AG20443 (cell line): ENCODE measurements around the gene MRPL3.

ENCODE experiments used
- DNase-seq: peaks from one replicate; pipeline ENCODE4 v3.0.0; 2012; ENCODE audit warnings: low spot score, mixed read lengths

MRPL3 gene

DNA sequence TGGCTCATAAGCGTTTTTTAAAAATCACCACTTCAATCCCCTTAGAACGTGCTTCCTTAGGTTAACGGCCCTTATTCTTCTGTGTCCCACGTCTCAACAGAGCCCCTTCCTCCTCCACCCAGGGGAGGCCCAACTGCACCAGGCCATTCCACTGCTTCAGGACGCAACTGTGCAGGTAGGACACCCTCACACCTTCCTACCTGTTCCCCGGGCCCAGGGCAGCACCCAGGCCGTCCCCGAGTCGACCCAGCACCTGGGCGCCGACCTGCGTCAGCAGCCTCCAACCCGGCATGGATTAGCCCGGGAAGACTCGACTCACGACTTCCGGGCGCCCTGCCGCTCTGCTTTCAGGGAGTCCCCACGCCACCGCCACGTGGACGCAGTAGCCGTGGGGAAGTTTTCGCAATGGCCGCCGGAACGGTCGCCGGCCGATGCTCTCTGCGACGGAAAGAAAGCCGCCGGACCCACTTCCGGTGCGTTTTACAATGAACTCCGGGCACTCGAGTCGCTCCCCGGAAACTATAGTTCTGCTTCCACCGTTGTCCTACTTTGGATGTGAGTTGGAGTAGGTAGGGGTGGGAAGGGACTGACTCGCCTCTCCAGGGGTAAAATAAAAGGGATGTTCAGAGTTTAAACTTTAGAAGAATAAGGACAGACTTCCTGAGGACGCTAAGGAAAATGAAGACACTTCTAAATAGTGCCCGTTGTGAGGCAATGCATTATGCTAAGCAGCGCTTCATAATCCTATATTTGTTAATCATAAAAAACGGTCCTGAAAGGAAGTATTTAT, at the start of gene MRPL3:
TSS of gene MRPL3 (minus strand) at position 442 of the 790 bp plus-strand sequence. CDS start at position 292, 150 bp downstream.
- peak; percentile 94 for DNase-seq

DNA sequence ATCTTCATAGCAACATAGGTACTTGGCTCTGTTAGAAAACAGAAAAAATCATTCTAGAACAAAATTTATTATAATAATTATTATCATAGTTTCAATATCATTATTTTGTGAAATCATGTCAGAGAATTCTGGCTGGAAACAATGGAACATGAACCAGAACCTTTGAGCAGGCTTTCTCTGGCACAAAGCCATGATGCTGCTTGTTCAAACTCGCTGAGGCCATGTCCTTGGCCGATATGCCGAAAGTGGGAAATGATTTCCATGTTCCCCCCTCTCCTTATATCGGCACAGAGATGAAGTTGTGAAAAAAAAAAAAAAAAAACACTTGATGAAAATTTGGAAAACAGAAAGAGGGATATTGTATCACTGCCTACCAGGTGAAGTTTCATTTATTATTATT, 49.0 kb upstream of the MRPL3 start:
- no peak for DNase-seq

DNA sequence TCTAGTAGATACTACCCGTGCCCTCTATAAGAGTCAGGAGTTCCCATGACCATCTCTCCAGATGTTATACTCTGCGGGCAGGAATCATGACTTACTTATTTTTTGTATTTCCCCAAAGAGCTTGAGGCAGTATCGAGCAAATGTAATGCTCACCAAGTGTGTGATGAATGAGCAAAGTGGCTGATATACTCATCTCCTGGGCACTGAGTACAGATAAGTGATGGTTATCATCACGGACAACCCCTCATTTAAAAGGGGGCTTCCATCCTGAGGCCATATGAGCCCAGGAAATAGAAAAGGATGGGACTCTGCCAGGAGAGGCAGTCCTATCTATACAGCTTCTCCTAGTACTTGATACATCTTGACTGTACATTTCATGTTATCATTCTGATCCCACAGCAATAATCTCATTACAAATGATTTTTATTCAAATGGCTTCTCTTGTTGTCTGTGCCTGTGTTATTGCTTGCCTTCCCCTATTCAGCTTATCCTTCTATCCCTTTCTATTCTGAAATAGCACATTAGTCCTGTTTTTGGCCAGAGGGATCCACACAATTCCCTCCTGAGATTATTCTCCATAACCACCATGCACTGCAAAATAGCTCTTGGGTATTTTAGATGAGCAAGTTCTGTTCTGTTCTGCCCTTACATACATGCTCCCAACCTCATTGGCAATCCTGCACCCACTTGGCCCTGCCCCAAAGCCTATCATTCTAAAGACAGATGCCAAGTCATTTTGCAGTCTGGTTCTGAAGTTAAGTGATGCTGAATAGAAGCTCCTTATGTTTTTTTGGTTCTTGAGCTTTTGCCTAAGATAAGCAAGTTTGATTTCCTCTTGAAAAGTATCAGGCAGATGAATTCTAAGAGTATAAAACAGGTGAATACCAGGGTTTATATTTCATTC, 48.0 kb upstream of the MRPL3 start:
- DNase-seq, result no peak

DNA sequence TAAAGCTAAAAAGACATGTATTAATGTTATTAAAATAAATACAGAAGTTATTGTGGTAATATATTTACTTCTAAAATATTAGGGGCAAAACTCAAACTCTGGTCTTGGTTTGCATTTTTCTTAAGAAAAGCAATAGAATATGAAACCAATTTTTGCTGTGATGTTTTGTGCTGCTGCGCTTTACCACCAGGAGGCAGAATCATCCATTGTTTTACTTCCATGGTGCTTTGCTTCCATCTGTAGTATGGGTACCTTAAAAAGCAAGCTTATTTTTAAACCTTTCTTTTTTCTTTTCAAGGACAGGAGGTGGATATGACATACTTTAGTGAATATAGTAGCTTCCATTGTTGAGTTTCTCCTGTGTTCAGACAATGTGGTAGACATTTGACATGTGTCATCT, 46.6 kb upstream of the MRPL3 start:
- DNase-seq, result no peak

DNA sequence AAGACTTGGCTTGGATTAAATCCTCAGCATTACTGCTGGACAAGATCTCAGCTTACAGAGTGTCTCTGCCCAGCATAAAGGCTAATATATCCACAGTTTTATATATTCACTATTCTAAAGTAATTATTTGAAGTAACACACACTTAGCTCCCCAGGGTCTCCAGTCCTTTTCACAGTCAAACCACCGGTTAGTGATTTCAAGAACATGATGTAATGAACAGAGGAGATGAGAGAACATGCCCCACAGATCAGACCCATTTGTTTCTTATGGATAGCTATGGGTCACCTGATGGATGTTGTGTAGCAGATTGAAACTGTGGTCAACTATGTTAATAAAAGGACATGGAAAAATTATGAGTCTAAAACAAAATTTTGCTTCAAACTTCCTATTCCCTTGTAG, 44.8 kb upstream of the MRPL3 start:
- DNase-seq, result no peak

DNA sequence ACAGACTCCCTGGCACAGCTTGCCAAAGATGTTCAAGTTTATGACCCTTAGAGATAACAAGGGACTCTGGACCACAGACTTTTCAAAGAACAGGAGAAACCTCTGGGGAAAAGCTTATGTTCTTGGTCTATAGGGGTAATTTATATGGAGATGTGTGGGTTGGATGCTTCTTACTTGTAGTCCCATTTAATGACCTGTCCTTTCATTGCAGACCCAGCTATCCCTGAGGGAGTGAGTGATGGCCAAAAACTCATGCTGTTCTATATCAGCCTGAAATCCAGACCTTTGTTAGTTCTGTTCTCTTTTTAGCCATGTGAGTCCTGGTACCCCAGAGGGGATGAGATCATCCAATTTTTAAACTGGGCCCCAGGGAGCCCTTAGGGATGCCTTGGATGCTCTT, 43.7 kb upstream of the MRPL3 start:
- no peak for DNase-seq

DNA sequence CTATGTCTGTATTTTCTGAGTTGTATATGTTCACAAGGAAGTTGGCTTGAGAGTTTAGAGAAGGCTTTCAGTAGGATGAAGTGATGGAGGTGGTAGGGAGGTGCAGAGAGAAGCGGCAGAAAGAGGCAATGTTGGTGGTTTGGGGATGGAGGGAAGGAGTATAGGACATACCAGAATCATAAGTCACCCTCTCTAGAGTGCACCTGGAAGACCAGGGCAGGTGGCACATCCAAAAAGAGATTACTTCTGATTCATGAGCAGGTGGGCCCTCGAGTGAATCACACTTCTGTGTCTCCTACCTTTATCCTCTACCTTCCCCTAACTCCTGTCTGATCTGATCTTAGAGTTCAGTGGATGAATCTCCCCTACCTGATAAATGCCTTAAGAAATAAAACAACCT, 41.8 kb upstream of the MRPL3 start:
- DNase-seq, result no peak

DNA sequence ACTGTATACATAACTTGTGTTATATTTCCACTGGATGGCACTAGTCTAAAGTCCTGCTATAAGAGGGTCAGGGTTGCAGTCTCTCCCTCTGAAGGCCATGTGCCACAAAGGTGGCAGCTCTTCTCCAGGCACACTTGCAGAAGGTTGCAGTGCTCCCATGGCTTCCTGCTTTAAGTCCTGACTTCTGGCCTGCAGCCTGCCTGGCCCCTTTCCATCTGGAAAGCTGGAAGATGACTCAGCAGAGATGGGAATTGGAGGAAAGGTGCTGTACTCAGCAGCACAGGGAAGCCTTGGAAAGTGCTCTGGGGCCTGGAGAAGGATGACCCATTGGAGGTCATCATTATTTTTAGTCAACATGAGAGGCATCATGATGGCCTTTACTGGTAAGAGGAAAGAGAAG, 40.9 kb upstream of the MRPL3 start:
- DNase-seq, result peak; percentile 73

DNA sequence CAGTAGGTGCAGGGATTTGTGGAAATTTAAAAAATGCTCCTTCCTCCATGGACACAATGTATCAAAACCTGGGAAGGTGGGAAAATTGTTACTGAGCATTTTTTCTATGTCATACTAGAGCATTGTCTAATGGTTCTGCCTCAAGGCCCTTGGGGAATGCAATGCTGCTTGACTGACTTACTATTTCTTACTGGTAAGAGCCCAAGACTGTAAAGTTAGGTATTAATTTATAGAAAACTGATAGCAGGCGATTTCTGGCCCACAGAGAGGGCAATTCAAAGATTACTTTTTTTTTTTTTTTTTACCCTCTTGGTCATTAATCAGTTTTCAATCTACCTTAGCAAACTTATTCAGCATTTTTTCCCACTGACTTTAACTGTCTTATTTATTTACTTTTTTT, 38.5 kb upstream of the MRPL3 start:
- no peak for DNase-seq

DNA sequence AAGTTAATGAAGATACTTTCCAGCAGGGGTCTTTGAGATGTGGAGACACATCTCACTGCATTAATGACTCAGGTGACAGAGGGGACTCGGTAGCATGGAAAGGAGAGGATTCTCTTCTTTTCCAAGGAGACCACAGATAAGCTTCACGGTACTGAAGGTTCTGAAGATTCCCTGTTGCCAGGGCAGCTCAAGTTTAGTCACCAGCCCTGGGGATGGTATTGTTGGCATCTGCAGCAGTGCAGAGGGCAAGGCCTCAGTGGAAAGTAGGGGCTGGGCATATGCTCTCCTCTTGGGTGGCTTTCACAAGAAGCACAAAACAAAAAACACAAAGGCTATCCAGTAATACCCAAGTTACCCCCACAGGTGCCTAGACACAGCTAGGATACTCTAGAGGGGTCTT, 38.0 kb upstream of the MRPL3 start:
- no peak for DNase-seq

DNA sequence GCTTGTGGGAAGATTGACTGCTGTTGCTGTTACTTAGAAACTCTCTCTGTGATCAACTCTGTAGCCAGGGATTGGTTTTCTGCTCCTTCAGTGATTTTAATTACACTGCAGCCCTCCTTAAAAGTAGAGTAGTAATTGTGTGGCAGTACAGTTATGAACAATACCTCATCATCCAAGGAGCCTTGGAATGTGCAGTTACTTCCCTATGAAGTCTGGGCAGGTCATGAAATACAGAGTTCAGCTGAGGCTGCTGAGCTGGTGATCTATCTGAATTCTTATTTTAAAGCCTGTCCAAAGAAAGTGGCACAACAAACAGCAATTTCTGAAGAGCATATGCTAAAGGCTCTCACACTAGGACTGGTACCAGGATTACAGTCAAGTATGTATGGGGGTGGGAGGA, 37.4 kb upstream of the MRPL3 start:
- peak; percentile 13 for DNase-seq

DNA sequence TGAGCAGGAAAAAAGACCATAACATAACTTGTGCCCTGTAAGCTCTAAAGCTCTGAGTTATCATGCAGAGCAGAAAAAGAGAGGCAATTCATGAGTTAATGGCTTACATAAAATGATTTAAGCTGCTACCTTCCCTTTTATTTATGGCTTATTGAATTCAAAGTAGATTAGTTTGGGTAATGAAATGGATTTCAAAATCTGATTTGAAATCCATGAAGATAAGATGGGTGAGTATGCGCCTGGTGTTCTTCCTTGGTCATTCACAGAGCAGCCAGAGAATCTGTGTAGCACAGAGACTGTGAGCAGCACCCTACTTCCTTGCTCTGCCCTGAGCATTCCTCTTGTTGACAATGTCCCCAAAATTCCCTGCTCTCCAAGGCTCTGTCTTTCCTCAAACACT, 36.2 kb upstream of the MRPL3 start:
- DNase-seq, result no peak

DNA sequence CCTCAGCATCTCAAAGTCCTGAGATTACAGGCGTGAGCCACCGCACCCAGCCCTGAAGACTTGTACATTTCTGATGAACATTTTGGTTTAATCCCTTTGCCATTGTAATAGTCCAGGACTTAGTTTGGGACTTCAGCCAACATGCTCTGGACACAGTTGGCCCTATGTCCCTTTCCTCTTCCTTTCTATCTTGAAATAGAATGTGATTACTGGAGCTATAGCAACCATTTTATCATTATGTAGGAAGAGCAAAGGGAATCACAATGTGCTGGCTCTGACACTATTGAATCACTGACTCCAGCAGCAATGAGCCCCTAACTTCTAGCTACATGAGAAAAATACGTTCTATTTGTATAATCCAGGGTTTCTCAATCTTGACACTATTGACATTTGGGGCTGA, 34.8 kb upstream of the MRPL3 start:
- DNase-seq, result no peak

DNA sequence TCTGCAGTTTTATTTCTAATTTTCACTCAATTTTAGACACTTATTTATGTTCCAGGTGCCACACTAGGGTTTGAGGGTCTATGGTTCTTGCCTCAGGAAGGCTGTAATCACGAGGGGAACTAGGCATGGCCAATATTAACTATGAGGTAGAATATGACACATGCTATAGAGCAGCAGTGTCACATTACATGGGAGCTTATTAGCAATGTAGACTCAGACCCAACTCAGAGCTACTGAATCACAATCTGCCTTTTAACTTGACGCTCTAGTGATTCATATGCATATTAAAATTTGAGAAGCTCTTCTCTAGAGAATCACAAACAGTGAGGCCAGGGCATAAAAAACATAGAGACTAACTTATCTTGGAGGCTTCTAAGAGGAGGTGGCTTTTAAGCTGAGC, 32.8 kb upstream of the MRPL3 start:
- peak; percentile 44 for DNase-seq

DNA sequence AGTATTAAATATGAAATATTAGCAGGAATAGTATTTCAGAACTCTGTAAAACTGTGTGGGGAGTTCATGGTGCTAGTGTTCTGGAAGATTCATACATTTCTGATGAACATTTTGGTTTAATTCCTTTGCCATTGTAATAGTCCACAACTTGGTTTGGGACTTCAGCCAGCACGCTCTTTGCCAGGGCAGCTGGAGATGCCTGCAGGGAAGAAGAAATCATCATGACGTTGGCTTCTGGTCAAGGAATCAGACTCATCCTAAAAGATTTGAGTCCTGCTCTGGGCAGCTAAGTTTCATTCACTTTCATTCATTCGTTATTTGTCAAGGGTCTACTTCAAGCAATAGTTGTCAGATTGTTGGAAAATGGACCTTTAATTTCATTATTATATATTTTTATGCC, 32.4 kb upstream of the MRPL3 start:
- peak; percentile 64 for DNase-seq

DNA sequence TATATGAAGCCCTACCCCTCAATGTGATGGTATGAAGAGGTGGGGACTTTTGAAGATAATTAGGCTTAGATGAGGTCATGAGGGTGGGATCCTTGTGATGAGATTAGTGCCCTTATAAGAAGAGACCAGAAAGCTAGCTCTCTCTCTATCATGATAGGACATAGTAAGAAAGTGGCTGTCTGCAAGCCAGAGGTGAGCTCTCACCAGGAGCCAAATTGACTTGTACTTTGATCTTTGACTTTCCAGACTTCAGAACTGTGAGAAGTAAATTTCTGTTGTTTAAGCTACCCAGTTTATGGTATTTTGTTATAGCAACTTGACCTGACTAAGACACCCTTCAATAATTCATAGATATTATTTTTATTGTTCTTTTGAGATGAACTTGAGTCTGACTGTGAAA, 29.9 kb upstream of the MRPL3 start:
- no peak for DNase-seq

DNA sequence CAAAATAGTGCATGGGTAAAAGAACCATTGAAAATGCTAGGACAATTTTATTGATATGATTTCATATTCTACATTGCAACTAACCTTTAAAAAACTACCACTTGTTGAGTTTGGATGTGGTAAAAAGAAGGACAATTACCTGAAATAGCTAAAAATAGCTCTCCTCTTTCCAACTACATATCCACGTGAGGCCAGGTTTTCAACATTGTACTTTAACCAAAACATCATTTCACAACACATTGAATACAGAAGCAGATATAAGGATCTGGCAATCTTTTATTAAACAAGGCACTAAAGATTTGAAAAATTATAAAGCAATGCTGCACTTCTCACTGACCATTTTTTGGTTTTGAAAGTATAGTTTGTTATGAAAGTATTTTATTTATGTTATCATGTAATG, 28.1 kb upstream of the MRPL3 start:
- DNase-seq, result no peak

DNA sequence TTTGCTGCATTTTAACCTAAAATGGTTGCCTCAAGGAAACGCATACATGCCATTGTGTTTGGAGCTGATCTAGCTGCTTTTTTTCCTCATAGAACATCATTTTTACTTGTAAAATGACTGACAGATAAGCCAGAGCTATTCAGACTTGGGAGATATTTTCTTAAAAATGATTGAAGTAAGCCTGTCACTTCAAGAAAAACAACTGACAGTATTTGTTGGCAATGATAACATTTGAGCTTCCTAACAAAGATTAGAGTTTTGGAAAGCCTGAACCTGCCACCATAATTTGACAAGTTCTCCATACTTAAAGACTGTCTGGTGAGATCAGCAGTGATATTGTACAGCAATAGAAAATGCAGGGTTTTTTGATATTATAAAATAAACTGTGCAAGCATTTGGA, 27.6 kb upstream of the MRPL3 start:
- DNase-seq, result no peak

DNA sequence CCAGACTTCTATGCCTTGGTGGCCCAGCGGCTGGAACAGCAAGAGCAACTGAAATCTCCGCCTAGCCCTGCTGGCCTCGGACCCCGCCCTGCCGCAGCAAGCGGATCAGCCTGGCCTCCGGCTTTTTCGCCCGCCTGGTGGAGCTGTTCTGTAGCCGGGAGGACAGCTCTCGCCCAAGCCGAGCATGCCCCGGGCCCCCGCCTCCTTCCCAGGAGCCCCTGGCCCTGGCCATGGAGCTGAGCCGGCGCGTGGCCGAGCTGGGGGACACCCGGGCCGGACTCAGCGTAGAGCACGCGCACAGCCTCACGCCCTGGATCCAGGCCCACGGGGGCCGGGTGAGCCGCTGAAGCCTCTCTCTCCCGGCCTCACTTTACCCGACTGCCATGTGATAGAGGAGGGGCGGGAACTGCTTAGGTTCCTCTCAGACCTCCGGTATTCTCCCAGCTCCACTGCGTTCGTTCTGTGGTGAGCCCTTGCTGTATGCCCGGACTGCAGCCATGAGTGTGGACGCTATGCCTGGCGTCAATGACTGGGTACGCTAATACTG, 24.1 kb upstream of the MRPL3 start:
- DNase-seq, result peak; percentile 70

DNA sequence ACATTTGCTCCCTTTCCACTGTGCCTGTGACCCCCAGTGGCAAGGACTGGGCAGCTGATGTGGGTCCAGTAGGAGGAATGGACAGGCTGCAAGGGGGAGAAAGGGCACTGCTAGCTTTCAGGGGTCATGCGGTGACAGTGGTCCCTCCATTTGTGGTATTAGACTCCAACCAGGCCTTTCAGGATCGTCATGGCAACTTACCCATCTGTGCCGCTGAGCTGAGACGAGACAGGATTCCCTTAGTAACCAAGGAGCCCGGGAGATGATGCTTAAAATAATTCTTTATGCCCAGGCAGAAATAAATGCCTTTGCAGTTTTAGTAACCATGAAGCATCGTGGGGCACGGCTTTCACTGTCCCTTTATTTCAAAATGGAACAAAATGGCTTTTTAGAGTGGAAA, 15.9 kb upstream of the MRPL3 start:
- DNase-seq, result no peak

DNA sequence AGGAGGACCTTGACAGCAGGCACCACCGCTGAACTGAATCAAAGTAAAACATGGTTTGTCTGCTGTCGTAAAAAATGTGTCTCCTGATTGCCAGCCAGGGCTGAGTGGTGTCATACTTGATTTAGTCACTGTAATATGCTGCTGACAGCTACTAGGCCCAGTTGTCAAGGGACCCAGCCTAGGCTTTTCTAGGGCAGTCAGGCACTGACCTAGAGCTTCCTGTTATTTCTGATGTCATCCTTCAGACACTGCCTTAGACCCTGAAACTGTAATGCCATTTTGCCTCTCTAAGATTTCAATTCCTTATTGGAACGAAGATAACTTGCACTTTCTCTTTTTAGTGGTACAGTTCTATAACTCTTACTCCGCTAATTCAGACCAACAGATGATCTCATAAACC, 2.6 kb upstream of the MRPL3 start:
- no peak for DNase-seq

DNA sequence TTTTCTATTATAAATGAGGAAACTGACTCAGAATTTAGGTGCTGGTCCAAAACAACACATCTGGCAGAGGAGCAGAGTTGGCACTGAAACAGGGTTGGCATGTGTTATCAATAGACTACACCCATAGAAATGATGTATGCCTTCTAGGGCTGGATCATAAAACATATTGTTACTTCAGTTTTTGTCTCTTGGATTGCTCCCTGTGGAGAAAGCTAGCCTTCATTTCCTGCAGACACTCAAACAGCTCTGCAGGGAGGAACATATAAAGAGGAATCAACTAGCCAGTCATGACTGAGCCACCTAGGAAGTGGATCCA, 507 bp upstream of the MRPL3 start:
- peak; percentile 30 for DNase-seq

DNA sequence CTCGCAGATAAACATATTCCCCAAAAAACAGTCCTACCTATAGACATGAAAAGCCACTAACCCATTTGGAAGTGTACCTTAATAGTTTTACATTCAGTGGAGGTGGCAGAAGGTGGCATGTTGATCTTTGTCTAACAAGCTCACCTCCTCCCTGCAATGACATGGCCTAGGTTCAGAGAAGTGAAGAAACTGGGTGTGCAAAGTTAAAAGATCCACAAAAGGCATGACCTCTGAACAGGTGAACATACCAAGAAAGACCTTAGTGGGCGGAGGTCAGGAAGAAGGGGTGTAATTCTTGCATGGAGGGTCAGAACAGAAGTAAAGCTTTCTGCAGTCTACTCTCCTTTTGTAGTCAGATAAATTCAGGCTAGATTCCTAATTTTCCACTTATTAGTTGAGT, 822 bp downstream of the MRPL3 start:
- no peak for DNase-seq
